Measurements from ENCODE around the gene OR6S1. TPM values are rescaled to one million over a fixed set of nuclear protein-coding genes. Genes with fewer than 3 reads are reported as not detected.

The OR6S1 gene
- total RNA-seq, 4 donors from 2014 or later = not detected

- H3K4me1 ChIP-seq = peaks cover 0 to 7% of the 10 kb centered on the region in 2 donors
- H3K9me3 ChIP-seq = no peaks in the 10 kb centered on the region
- H3K27ac ChIP-seq = no peak overlapping the region
- WGBS, 2 donors = 49 to 58% methylated on average over 26 of the region's 26 CpGs
- TF ChIP-seq CTCF (IDR thresholded peaks at IDR 0.05) (no peak), POLR2A (IDR thresholded peaks at IDR 0.05) (no peak)
- DNase-seq = no peak
- no peaks in the 10 kb centered on the region for H3K36me3 ChIP-seq
- intact Hi-C loops (cut with DNase I) = no loop called here
- peaks cover 21% of the 10 kb centered on the region for H3K27me3 ChIP-seq
- no peak overlapping the region for H3K4me3 ChIP-seq (replicated peaks in 1 of 3)
Observed at GRCh38 chr14:20659813-20660395, 18.4 kb upstream of the OR6S1 start.

- Histone ChIP-seq H3K9me3 (no peaks in the 10 kb centered on the region), H3K27ac (no peak overlapping the region), H3K36me3 (no peaks in the 10 kb centered on the region), H3K27me3 (peaks cover 21% of the 10 kb centered on the region), H3K4me3 (replicated peaks in 1 of 3) (no peak overlapping the region), H3K4me1 (peaks cover 0 to 7% of the 10 kb centered on the region in 2 donors)
- no peak for DNase-seq
- intact Hi-C loops (cut with DNase I) = no loop called here
- 68 to 73% methylated on average over 6 of the region's 6 CpGs for WGBS, 2 donors
- no peak for TF ChIP-seq POLR2A (IDR thresholded peaks at IDR 0.05)
- no peak for TF ChIP-seq CTCF (IDR thresholded peaks at IDR 0.05)
Observed at GRCh38 chr14:20659336-20659735, 17.8 kb upstream of the OR6S1 start.

- TF ChIP-seq CTCF (IDR thresholded peaks at IDR 0.05) (no peak), POLR2A (IDR thresholded peaks at IDR 0.05) (no peak)
- Histone ChIP-seq H3K36me3 (no peaks in the 10 kb centered on the region), H3K27me3 (peaks cover 23% of the 10 kb centered on the region), H3K4me1 (peaks cover 0 to 2% of the 10 kb centered on the region in 2 donors), H3K27ac (no peak overlapping the region), H3K4me3 (replicated peaks in 1 of 3) (no peak overlapping the region), H3K9me3 (no peaks in the 10 kb centered on the region)
- DNase-seq = no peak
- WGBS, 2 donors = 66 to 71% methylated on average over 3 of the region's 3 CpGs
- intact Hi-C loops (cut with DNase I) = no loop called here
Observed at GRCh38 chr14:20658246-20658645, 16.8 kb upstream of the OR6S1 start.

- Histone ChIP-seq H3K27me3 (peaks cover 28% of the 10 kb centered on the region), H3K9me3 (no peaks in the 10 kb centered on the region), H3K4me1 (no peaks in the 10 kb centered on the region), H3K36me3 (no peaks in the 10 kb centered on the region), H3K4me3 (replicated peaks in 1 of 3) (no peak overlapping the region), H3K27ac (no peak overlapping the region)
- no peak for DNase-seq
- 24 to 25% methylated on average over 22 to 28 of the region's 28 CpGs for WGBS, 2 donors
- intact Hi-C loops (cut with DNase I) = no loop called here
- TF ChIP-seq CTCF (IDR thresholded peaks at IDR 0.05) (no peak), POLR2A (IDR thresholded peaks at IDR 0.05) (no peak)
Observed at GRCh38 chr14:20657216-20658211, 16.0 kb upstream of the OR6S1 start.

- H3K27ac ChIP-seq = no peak overlapping the region
- TF ChIP-seq POLR2A (IDR thresholded peaks at IDR 0.05) = no peak
- no peak for TF ChIP-seq CTCF (IDR thresholded peaks at IDR 0.05)
- no peaks in the 10 kb centered on the region for H3K36me3 ChIP-seq
- peaks cover 22% of the 10 kb centered on the region for H3K27me3 ChIP-seq
- no peak for DNase-seq
- intact Hi-C loops (cut with DNase I) = no loop called here
- H3K4me3 ChIP-seq (replicated peaks in 1 of 3) = no peak overlapping the region
- WGBS, 2 donors = 73 to 83% methylated on average over 4 of the region's 4 CpGs
- no peaks in the 10 kb centered on the region for H3K4me1 ChIP-seq
- H3K9me3 ChIP-seq = no peaks in the 10 kb centered on the region
Observed at GRCh38 chr14:20656274-20656673, 14.8 kb upstream of the OR6S1 start.
